Anterior cingulate cortex (tissue), 58 donors: ENCODE data around the gene CFAP97D1.
"Not testable (repeated sequence)": the region's sequence is repeated elsewhere in the genome, so short reads cannot be mapped to it uniquely, and the experiment has no call there.

Source experiments
- DNase-seq, 58 donors: peaks; one replicate each; lab custom pipeline; 2025; lab: John Stamatoyannopoulos, UW

Gene CFAP97D1

GRCh38 chr17:43790311-43790940, 10.2 kb downstream of the CFAP97D1 start:
- peak in 6 of 58 donors; percentile 12 to 39 (median 26) for DNase-seq

DNA sequence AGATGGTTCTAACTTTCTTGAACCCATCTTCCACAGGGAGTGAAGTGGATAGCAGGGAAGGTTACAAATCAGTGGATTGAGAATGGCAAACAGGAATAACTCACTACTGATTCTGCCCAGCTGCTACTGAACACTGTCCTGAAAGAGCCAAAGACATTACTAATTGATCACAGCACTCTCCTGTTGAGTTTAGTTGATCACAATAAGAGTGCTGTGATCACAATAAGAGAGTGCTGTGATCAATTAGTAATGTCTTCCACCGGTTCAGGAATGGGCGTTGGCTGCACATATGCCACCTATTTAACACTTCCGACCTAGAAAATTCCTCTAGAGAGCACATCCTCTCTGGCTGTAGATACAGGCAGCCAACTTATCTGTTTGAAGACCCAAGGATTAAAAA, 11.4 kb downstream of the CFAP97D1 start:
- no peak for DNase-seq

- not testable (repeated sequence) for DNase-seq
Observed at GRCh38 chr17:43792668-43793067, 12.4 kb downstream of the CFAP97D1 start.

DNA sequence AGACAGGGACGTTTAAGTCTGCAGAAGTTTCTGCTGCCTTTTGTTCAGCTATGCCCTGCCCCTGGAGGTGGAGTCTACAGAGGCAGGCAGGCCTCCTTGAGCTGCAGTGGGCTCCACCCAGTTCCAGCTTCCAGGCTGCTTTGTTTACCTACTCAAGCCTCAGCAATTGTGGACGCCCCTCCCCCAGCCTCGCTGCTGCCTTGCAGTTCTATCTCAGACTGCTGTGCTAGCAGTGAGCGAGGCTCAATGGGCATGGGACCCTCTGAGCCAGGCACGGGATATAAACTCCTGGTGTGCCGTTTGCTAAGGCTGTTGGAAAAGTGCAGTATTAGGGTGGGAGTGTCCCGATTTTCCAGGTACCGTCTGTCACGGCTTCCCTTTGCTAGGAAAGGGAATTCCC, 17.8 kb downstream of the CFAP97D1 start:
- not testable (repeated sequence) for DNase-seq

DNA sequence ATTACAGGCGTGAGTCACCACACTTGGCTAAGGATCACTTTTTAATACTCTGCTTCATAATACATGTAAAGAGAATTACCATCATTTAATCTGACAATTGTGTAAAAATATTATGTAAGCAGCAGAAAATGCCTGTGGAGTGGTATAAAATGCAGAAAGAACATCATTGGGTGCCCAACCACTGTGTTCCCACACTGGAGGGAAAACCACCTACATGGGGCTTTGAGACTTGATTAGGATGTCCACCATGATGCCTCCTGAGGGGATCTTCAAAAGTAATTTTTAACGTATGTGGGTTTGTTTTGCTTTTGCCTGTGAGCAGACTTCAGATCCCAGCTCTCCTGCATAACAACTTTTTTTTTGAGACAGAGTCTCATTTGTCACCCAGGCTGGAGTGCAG, 18.8 kb downstream of the CFAP97D1 start:
- no peak for DNase-seq

DNA sequence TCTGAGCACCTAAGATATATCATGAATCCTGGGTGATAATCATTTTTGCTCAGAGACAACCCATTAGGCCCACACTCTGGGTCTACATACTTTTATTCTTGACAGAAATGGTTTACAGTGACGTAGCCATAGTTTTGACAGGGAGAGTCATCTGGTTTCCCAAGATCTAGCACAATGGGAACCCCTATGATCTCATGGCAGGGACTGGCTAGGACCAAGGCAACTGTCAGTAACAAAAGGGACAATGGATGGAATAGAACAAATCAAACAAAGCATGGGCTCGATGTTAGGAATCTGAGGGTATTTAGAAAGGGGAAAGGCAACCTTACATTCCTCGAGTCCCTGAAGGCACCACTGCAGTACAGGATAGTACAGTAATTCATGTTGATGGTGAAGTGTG, 20.5 kb downstream of the CFAP97D1 start:
- DNase-seq, result peak in 3 of 58 donors; percentile 18 to 60 (median 35)

- DNase-seq, result no peak
Observed at GRCh38 chr17:43801844-43802243, 21.6 kb downstream of the CFAP97D1 start.

GRCh38 chr17:43803758-43804157, 23.5 kb downstream of the CFAP97D1 start:
- DNase-seq, result no peak

- no peak for DNase-seq
Observed at GRCh38 chr17:43805117-43805516, 24.9 kb downstream of the CFAP97D1 start.

GRCh38 chr17:43808076-43808475, 27.8 kb downstream of the CFAP97D1 start:
- DNase-seq, result no peak

DNA sequence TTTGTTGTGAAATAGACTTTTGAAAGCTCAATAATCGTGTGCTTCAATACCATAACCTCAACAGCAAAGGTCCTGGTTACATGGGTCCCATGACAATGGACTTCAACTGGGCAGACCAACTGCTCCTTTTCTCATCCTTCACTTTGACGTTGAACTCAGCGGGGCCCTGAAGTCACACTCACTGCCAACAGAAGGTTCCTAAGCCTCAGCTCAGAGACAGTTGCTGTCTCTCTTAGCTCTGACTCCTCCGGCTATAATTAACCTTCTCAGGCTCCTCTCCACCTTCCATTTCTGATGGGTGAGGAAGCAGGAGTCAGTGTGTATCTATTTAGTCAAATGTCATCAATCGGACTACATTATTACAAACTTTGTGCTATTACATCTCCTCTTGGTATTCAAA, 28.9 kb downstream of the CFAP97D1 start:
- no peak for DNase-seq

GRCh38 chr17:43810226-43810715, 30.0 kb downstream of the CFAP97D1 start:
- no peak for DNase-seq

DNA sequence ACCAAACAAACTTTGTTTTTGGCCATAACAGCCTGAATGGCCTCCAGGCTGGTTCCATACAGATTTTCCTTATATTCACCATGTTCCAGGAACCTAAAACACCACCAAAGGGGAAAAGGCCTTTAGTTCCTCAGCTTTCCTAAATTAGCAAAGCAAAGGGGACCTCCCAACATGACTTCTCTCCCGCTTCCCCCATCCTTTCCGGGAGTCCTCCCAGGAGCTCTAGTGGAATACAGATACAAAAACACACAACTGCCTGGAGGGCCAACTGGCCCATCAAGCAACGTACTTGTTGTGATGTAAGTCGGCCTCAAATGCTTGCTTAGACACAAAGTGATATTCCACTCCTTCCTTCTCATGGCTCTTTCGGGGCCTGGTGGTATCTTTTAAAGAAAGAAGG, 30.6 kb downstream of the CFAP97D1 start:
- no peak for DNase-seq

GRCh38 chr17:43812396-43813265, 32.4 kb downstream of the CFAP97D1 start:
- DNase-seq, result no peak

GRCh38 chr17:43813386-43813785, 33.2 kb downstream of the CFAP97D1 start:
- DNase-seq, result no peak

DNA sequence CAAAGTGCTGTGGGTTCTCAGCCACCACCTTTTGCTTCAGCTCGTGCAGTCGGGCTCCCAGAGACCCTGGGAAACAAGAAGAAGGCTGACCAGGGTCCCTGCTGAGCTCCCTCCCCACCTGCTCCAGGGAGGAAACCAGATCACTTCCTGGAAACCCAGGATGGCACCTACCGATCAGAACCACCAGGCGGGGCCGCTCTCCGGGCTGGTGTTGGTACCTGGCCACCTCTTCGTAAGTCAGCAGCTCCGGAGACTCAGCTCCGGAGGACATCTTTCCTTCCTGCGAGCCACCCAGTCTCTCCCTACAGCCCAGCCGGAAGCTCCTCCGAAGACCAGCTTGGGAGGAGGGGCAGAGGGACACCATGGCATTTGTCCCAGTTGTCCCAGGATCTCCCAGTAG, 33.8 kb downstream of the CFAP97D1 start:
- no peak for DNase-seq

DNA sequence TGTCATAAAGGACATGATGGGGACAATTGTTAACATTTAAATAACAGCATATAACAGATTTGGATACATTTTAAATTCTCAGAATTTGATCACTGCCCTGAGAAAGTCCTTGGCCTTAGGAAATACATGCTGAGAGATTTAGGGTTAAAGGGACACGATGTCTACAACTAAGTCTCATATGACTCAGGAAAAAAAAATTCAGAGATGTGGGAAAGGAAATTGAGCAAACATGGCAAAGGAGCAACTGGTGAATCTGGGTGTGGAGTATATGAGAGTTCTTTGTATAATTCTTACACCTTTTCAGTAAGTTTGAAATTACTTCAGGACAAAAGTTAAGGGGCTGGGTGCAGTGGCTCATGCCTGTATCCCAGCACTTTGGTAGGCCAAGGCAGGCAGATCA, 34.5 kb downstream of the CFAP97D1 start:
- no peak for DNase-seq

DNA sequence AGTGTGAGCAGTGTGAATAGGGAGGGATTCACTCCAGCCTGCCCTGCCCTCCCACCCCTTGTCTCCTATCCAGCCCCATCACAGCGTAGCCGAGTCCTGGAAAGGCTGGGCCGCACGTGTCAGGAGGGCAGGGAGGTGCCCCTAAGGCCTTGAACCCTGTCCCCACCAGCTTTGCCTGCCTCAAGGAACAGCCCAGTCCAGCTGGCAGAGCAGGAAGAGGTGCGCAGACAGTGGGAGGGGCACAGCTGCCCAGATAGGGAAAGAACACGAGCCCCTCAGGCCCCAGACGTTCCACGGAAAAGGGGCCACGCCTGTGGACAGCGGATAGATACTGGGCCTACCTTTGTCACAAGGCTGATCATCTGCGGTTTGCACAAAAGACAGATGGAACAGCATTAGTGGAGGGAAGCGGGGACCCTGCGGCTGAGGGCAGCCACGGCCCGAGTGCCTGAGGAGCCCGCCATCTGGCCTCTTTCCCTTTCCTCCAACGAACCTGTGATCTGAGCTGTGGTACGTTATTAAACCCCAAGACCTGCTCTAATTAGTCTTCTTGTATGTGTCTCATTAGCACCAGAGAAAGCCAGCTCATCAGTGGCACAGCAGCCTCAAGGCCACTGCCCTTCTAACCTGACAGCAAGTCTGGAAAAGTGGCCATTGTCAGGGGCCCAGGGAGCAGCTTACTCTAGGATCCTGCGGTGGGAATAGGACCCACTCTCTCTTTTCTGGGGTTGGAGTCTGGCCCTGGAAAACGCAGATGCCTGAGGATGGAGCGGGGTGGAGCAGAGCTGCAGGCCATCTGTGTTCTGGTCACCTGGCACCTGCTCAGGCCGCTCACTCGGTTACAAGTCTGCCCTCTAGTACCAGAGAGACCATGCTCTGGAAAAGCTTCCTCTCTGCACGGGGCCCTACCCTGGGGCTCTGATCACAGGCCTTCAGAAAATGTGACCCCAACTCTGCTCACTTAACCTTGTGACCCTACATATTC, 36.4 kb downstream of the CFAP97D1 start:
- no peak for DNase-seq

- DNase-seq, result no peak
Observed at GRCh38 chr17:43817826-43818225, 37.6 kb downstream of the CFAP97D1 start.

GRCh38 chr17:43818966-43819365, 38.7 kb downstream of the CFAP97D1 start:
- DNase-seq, result no peak

- DNase-seq, result no peak
Observed at GRCh38 chr17:43820759-43821158, 40.5 kb downstream of the CFAP97D1 start.
